Measurements from ENCODE around the gene ARF1. TPM values are rescaled to one million over a fixed set of nuclear protein-coding genes. Genes with fewer than 3 reads are reported as not detected.

ARF1 gene
- polyA plus RNA-seq, 1 donor (not counting 4 experiments of a cell fraction or from before 2014, with no cell fraction given), result 295 TPM

- Histone ChIP-seq H2AFZ (ENCODE audit: control insufficient read depth, low read length) (no peak overlapping the region), H3K79me2 (ENCODE audit: control insufficient read depth, insufficient read depth, low read length) (peaks cover 36% of the 10 kb centered on the region), H3K27me3 (ENCODE audit: control insufficient read depth, extremely low read depth, insufficient read depth, low read length) (no peaks in the 10 kb centered on the region), H3K9me1 (ENCODE audit: control insufficient read depth, extremely low read depth, insufficient read depth, low read length) (peaks cover 4% of the 10 kb centered on the region), H3K4me1 (ENCODE audit: control insufficient read depth, extremely low read depth, insufficient read depth, low read length) (peaks cover 5% of the 10 kb centered on the region), H4K20me1 (ENCODE audit: control insufficient read depth, extremely low read depth, insufficient read depth, low read length) (peaks cover 5% of the 10 kb centered on the region), H3K36me3 (ENCODE audit: control insufficient read depth in 2 of 2, extremely low read depth in 1 of 2, insufficient read depth in 2 of 2, low read length in 2 of 2) (peaks cover 0 to 4% of the 10 kb centered on the region in 2 experiments), H3K9me3 (ENCODE audit: control insufficient read depth, low read depth, low read length) (no peaks in the 10 kb centered on the region), H3K27ac (ENCODE audit: control insufficient read depth, insufficient read depth, low read length) (no peak overlapping the region), H3K4me3 (ENCODE audit: control insufficient read depth in 2 of 3, extremely low read depth in 1 of 3, insufficient read depth in 2 of 3, low read depth in 1 of 3, low read length in 3 of 3) (no peak overlapping the region), H3K9ac (ENCODE audit: control insufficient read depth, extremely low read depth, insufficient read depth, low read length) (no peak overlapping the region), H3K4me2 (ENCODE audit: control insufficient read depth, extremely low read depth, insufficient read depth, low read depth, low read length) (no peak overlapping the region)
- TF ChIP-seq EZH2 (IDR thresholded peaks at IDR 0.05; ENCODE audit: low read length) (no peak), CTCF (optimal IDR thresholded peaks at IDR 0.05 in 1 of 3, IDR thresholded peaks at IDR 0.05 in 1 of 3, conservative IDR thresholded peaks at IDR 0.05 in 1 of 3; ENCODE audit: extremely low read depth in 1 of 3, insufficient read depth in 2 of 3, low read length in 3 of 3) (no peak)
- FAIRE-seq (no peak), DNase-seq (ENCODE audit: low read depth, low spot score) (no peak)
- dilution Hi-C loops (cut with MboI; ENCODE audit: extremely low pct_ligation_motif_present, low sequenced_read_pairs), result no loop called here
Observed at GRCh38 chr1:228079013-228079412, 3.5 kb upstream of the ARF1 start.

- H3K36me3 ChIP-seq (ENCODE audit: control insufficient read depth in 2 of 2, extremely low read depth in 1 of 2, insufficient read depth in 2 of 2, low read length in 2 of 2), result peaks cover 0 to 12% of the 10 kb centered on the region in 2 experiments
- DNase-seq (ENCODE audit: low read depth, low spot score) (no peak), FAIRE-seq (no peak)
- no peak overlapping the region for H3K4me3 ChIP-seq (ENCODE audit: control insufficient read depth in 2 of 3, extremely low read depth in 1 of 3, insufficient read depth in 2 of 3, low read depth in 1 of 3, low read length in 3 of 3)
- H2AFZ ChIP-seq (ENCODE audit: control insufficient read depth, low read length), result no peak overlapping the region
- no peak overlapping the region for H3K4me2 ChIP-seq (ENCODE audit: control insufficient read depth, extremely low read depth, insufficient read depth, low read depth, low read length)
- no peaks in the 10 kb centered on the region for H3K9me3 ChIP-seq (ENCODE audit: control insufficient read depth, low read depth, low read length)
- peaks cover 43% of the 10 kb centered on the region for H3K79me2 ChIP-seq (ENCODE audit: control insufficient read depth, insufficient read depth, low read length)
- peaks cover 4% of the 10 kb centered on the region for H3K9me1 ChIP-seq (ENCODE audit: control insufficient read depth, extremely low read depth, insufficient read depth, low read length)
- dilution Hi-C loops (cut with MboI; ENCODE audit: extremely low pct_ligation_motif_present, low sequenced_read_pairs), result no loop called here
- H3K4me1 ChIP-seq (ENCODE audit: control insufficient read depth, extremely low read depth, insufficient read depth, low read length), result peaks cover 9% of the 10 kb centered on the region
- peaks cover 12% of the 10 kb centered on the region for H4K20me1 ChIP-seq (ENCODE audit: control insufficient read depth, extremely low read depth, insufficient read depth, low read length)
- H3K9ac ChIP-seq (ENCODE audit: control insufficient read depth, extremely low read depth, insufficient read depth, low read length), result no peak overlapping the region
- no peak for TF ChIP-seq CTCF (optimal IDR thresholded peaks at IDR 0.05 in 1 of 3, IDR thresholded peaks at IDR 0.05 in 1 of 3, conservative IDR thresholded peaks at IDR 0.05 in 1 of 3; ENCODE audit: extremely low read depth in 1 of 3, insufficient read depth in 2 of 3, low read length in 3 of 3)
- no peak for TF ChIP-seq EZH2 (IDR thresholded peaks at IDR 0.05; ENCODE audit: low read length)
- no peaks in the 10 kb centered on the region for H3K27me3 ChIP-seq (ENCODE audit: control insufficient read depth, extremely low read depth, insufficient read depth, low read length)
- no peak overlapping the region for H3K27ac ChIP-seq (ENCODE audit: control insufficient read depth, insufficient read depth, low read length)
Observed at GRCh38 chr1:228079601-228080263, 2.8 kb upstream of the ARF1 start.

All from keratinocyte (primary cell).